Measurements from ENCODE around the gene KRT2.

Gene KRT2

DNA sequence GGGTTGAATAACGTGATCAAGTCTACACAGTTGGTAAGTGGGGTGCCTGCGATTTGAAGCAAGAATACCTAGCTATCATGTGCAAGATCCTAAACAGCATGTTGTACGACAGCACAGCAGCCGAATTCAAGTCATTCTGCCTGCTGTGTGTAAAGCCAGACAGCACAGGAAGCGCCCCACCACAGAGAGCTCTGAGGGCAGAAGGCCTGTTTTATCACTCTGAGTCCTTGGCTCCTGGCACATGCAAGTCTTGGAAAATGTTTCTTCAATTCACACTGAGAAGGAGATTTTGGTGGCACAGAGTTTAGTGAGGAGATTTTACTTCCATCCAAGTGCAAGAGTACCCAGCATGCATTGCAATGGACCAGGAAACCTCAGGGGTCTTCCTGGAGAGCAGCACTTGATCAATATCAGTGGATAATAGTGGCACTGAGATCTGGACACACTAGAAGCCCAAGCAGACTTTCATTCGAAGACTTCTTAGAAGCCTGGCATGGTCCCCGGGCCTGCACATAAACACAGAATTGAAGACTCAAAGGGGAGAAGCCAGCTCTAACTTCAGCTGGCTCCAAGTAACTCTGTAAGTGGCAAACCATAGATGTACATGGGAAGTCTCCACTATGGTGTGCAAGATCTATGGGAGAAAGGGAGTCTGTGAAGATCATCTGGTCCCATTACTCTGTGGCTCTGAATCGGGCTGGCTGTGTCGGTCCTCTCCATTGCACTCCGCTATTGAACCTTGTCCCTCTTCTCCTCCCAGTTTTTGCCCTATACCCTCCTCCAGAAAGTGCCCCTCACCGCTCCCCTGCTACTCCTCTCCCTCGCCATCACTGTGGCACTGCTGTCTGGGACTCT lies 29.7 kb upstream of the KRT2 start:
- no peak overlapping the region for H3K4me3 ChIP-seq (ENCODE audit: low read depth, low read length)
- TF ChIP-seq, protein P1, sequence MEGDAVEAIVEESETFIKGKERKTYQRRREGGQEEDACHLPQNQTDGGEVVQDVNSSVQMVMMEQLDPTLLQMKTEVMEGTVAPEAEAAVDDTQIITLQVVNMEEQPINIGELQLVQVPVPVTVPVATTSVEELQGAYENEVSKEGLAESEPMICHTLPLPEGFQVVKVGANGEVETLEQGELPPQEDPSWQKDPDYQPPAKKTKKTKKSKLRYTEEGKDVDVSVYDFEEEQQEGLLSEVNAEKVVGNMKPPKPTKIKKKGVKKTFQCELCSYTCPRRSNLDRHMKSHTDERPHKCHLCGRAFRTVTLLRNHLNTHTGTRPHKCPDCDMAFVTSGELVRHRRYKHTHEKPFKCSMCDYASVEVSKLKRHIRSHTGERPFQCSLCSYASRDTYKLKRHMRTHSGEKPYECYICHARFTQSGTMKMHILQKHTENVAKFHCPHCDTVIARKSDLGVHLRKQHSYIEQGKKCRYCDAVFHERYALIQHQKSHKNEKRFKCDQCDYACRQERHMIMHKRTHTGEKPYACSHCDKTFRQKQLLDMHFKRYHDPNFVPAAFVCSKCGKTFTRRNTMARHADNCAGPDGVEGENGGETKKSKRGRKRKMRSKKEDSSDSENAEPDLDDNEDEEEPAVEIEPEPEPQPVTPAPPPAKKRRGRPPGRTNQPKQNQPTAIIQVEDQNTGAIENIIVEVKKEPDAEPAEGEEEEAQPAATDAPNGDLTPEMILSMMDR (IDR thresholded peaks at IDR 0.05; ENCODE audit: borderline replicate concordance, insufficient read depth, low read depth, low read length): no peak

DNA sequence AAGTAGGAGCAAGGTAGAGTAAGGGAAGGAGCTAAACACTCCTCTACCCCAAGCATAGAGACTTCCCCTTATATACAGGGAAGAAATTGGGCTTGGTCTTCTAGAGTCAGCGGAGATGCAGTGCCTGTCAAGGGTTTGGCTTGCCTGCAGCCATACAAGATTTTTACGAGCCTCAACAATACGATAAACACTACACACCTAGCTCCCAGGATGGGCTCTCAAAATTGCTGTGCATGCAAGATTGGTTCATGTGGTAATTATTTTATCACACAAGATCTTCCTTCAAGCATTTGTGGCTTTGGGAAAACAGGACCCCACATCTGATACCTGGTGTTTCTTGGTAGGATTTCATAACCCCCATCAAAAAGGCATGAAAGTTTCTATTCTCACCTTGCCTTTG lies 28.4 kb upstream of the KRT2 start, which contains the start of gene KRT1:
TSS of gene KRT1 (minus strand) at position 45 of the 400 bp plus-strand sequence. CDS start 59 bp downstream, outside the sequence.
- no peak within 1 kb of the TSS for H3K4me3 ChIP-seq (ENCODE audit: low read depth, low read length)
- TF ChIP-seq, protein P1 (IDR thresholded peaks at IDR 0.05; ENCODE audit: borderline replicate concordance, insufficient read depth, low read depth, low read length): no peak

DNA sequence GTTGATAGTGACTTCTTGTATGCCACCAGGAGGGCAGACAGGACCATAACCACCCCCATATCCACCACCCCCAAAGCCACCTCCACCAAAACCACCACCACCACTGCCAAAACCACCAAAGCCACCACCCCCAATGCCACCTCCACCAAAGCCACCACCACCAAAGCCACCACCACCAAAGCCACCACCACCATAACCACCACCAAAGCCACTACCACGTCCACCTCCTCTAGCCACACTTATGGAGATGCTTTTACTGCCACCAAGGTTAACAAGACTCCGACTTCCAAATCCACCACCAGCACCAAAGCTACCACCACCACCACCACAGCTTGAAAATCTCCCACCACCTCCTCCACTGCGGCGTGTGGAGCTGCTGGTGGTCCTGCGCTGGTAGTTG lies 27.9 kb upstream of the KRT2 start:
- no peak overlapping the region for H3K4me3 ChIP-seq (ENCODE audit: low read depth, low read length)
- TF ChIP-seq, protein P1 (IDR thresholded peaks at IDR 0.05; ENCODE audit: borderline replicate concordance, insufficient read depth, low read depth, low read length): no peak

DNA sequence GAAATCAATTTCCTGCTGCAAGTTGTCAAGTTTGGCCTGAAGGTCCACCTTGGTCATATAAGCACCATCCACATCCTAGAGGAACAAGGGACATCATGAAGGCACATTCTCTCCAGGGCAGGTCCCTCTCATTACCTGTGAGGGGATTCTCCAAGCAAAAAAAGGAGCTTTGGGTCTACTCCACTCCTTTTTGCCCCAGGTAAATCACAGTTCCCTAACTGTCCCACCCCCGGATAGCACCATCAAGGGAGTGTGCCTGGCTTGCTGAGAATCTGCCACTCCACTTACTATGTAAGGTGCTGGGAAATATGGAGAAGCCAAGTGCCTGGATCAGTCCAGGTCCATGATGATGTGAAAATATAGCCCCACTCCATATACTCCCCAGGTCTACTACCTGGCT lies 25.7 kb upstream of the KRT2 start:
- TF ChIP-seq, protein P1 (IDR thresholded peaks at IDR 0.05; ENCODE audit: borderline replicate concordance, insufficient read depth, low read depth, low read length): no peak
- H3K4me3 ChIP-seq (ENCODE audit: low read depth, low read length): no peak overlapping the region

DNA sequence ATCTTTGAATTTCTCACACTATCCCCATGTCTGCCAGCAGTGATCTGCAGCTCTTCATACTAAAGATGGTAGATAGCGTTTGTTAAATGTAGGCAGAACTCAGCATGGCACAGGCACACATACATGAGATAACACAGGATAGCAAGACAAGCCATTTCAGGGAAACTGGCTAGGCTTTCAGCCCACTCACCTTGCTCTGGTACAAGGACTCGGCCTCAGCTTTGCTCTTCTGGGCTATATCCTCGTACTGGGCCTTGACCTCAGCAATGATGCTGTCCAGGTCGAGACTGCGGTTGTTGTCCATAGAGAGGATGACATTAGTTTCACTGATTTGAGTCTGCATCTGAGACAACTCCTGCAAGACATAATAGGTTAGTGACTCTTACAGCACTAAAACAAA lies 25.1 kb upstream of the KRT2 start:
- TF ChIP-seq, protein P1 (IDR thresholded peaks at IDR 0.05; ENCODE audit: borderline replicate concordance, insufficient read depth, low read depth, low read length): no peak
- no peak overlapping the region for H3K4me3 ChIP-seq (ENCODE audit: low read depth, low read length)

DNA sequence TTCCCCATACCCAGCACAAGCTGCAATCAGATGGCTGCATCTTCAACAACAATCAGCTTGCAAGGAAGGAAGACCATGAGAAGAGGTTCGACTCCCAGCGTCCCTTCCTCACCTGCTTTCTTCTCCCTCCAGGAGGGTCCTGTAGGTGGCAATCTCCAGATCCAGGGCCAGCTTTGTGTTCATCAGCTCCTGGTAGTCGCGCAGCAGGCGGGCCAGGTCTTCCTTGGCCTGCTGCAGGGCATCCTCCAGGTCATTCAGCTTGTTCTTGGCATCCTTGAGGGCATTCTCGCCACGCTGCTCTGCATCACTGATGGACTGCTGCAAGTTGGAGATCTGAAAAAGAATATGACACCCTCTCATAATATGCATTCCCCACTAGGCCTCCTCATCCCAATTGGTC lies 24.2 kb upstream of the KRT2 start:
- H3K4me3 ChIP-seq (ENCODE audit: low read depth, low read length): no peak overlapping the region
- TF ChIP-seq, protein P1 (IDR thresholded peaks at IDR 0.05; ENCODE audit: borderline replicate concordance, insufficient read depth, low read depth, low read length): no peak

DNA sequence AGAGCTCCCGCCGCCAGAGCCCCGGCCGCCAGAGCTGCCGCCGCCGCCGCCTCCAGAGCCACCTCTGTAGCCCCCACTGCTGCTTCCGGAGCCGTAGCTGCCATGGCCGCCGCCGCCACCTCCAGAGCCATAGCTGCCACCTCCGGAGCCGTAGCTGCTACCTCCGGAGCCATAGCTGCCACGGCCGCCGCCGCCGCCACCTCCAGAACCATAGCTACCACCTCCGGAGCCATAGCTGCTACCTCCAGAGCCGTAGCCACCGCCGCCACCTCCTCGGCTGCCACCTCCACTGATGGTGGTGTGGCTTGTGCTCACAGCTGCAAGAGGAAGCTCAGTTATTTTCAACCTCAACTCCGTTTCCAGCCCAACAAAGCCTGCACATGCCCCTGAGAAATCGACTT lies 23.3 kb upstream of the KRT2 start:
- H3K4me3 ChIP-seq (ENCODE audit: low read depth, low read length): no peak overlapping the region
- TF ChIP-seq, protein P1 (IDR thresholded peaks at IDR 0.05; ENCODE audit: borderline replicate concordance, insufficient read depth, low read depth, low read length): no peak

All from GM12875 (cell line).